Ovary (tissue), 3 donors: ENCODE measurements around the gene LRRC26.

Source experiments
- CTCF ChIP-seq, 3 donors: fragments of 450-650 bp in 2 of 3; fragments of 200-600 bp in 1 of 3; IDR thresholded peaks; one replicate each; pipeline versions ENCODE4 v1.5.1 to v1.8.0; 2016 to 2022; ENCODE audit warnings: antibody characterized with exemption in 3 of 3, mild to moderate bottlenecking in 1 of 3
- EP300 ChIP-seq: sonication (generic); formaldehyde crosslinking; IDR thresholded peaks from one replicate; pipeline ENCODE4 v1.6.1; 2017; ENCODE audit warnings: antibody characterized with exemption
- POLR2A ChIP-seq: fragments of 450-650 bp; IDR thresholded peaks from one replicate; pipeline ENCODE4 v1.6.1; 2017; ENCODE audit warnings: antibody characterized with exemption, mild to moderate bottlenecking, moderate library complexity
- donor health status: DM: no; HTN: no; CAD: no.

DNA sequence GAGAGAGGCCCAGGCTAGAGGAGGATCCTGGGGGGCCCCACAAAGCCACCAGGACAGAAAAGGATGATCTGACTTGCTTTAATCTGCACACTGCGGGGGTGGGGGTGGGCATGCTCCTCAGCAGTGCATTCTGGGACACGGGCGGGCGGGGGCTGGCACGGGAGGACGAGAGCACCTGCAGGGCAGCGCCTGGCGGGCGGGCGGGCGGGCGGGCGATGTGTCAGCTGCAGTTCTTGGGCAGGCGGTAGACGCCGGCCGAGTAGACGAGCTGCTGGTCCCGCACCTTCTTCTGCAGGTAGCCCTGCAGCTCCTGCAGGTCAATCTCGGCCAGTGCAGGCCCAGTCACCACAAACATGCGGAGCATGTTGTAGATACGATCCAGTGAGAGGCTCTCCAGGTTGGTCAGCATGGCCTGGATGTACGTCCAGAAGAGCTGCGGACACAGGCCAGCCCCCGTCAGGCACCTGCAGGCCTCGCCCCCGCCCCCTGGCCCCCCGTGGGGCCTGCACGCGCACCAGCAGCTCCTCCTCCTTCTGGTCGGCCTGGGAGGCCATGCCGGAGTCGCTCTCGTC lies 5.0 kb upstream of the LRRC26 start:
- no peak for TF ChIP-seq CTCF (IDR thresholded peaks at IDR 0.05)
- no peak for TF ChIP-seq EP300
- TF ChIP-seq POLR2A = no peak
